ENCODE data around the gene ABI1. TPM values are rescaled to one million over a fixed set of nuclear protein-coding genes. Genes with fewer than 3 reads are reported as not detected.

The ABI1 gene
- total and polyA plus RNA-seq, 4 donors = 25.1 to 70.2 (median 45.3) TPM

GRCh38 chr10:26755443-26755903 is 105.3 kb downstream of the ABI1 start:
- TF ChIP-seq CTCF (IDR thresholded peaks at IDR 0.05; ENCODE audit: control extremely low read depth, extremely low read depth) = no peak
- Histone ChIP-seq H3K9me3 (ENCODE audit: control insufficient read depth in 4 of 4, insufficient read depth in 3 of 4, low read length in 3 of 4) (no peaks in the 10 kb centered on the region), H3K4me3 (no peak overlapping the region), H3K36me3 (ENCODE audit: control insufficient read depth in 4 of 4, insufficient read depth in 4 of 4, low read length in 4 of 4) (peaks cover 4 to 14% (median 6%) of the 10 kb centered on the region in 4 donors), H3K9ac (ENCODE audit: insufficient read depth in 1 of 2, low read length in 2 of 2) (no peak overlapping the region), H3K27ac (ENCODE audit: low read depth in 1 of 2, low read length in 1 of 2) (no peak overlapping the region), H3K27me3 (ENCODE audit: control insufficient read depth in 3 of 3, insufficient read depth in 3 of 3, low read length in 2 of 3) (no peaks in the 10 kb centered on the region), H3K4me1 (ENCODE audit: control insufficient read depth in 5 of 5, insufficient read depth in 5 of 5, low read length in 5 of 5) (no peaks in the 10 kb centered on the region)
- ATAC-seq (ENCODE audit: insufficient read depth, low FRiP score) (no peak), DNase-seq (no peak)
- 82 to 87% methylated on average over 4 of the region's 4 CpGs for WGBS, 2 donors

GRCh38 chr10:26746061-26746460 is 114.7 kb downstream of the ABI1 start:
- Histone ChIP-seq H3K9ac (ENCODE audit: insufficient read depth in 1 of 2, low read length in 2 of 2) (no peak overlapping the region), H3K27ac (ENCODE audit: low read depth in 1 of 2, low read length in 1 of 2) (no peak overlapping the region), H3K4me1 (ENCODE audit: control insufficient read depth in 5 of 5, insufficient read depth in 5 of 5, low read length in 5 of 5) (no peaks in the 10 kb centered on the region), H3K36me3 (ENCODE audit: control insufficient read depth in 4 of 4, insufficient read depth in 4 of 4, low read length in 4 of 4) (peaks cover 11 to 16% (median 14%) of the 10 kb centered on the region in 4 donors), H3K9me3 (ENCODE audit: control insufficient read depth in 4 of 4, insufficient read depth in 3 of 4, low read length in 3 of 4) (no peaks in the 10 kb centered on the region), H3K4me3 (no peak overlapping the region), H3K27me3 (ENCODE audit: control insufficient read depth in 3 of 3, insufficient read depth in 3 of 3, low read length in 2 of 3) (no peaks in the 10 kb centered on the region)
- TF ChIP-seq CTCF (IDR thresholded peaks at IDR 0.05; ENCODE audit: control extremely low read depth, extremely low read depth) = no peak
- WGBS, 2 donors = 74 to 78% methylated on average over 5 of the region's 5 CpGs
- DNase-seq (no peak), ATAC-seq (ENCODE audit: insufficient read depth, low FRiP score) (no peak)

- Histone ChIP-seq H3K9ac (ENCODE audit: insufficient read depth in 1 of 2, low read length in 2 of 2) (no peak overlapping the region), H3K27me3 (ENCODE audit: control insufficient read depth in 3 of 3, insufficient read depth in 3 of 3, low read length in 2 of 3) (no peaks in the 10 kb centered on the region), H3K27ac (ENCODE audit: low read depth in 1 of 2, low read length in 1 of 2) (no peak overlapping the region), H3K4me1 (ENCODE audit: control insufficient read depth in 5 of 5, insufficient read depth in 5 of 5, low read length in 5 of 5) (no peaks in the 10 kb centered on the region), H3K4me3 (no peak overlapping the region), H3K9me3 (ENCODE audit: control insufficient read depth in 4 of 4, insufficient read depth in 3 of 4, low read length in 3 of 4) (no peaks in the 10 kb centered on the region), H3K36me3 (ENCODE audit: control insufficient read depth in 4 of 4, insufficient read depth in 4 of 4, low read length in 4 of 4) (peaks cover 12 to 16% (median 14%) of the 10 kb centered on the region in 4 donors)
- WGBS, 2 donors = 89 to 91% methylated on average over 1 of the region's 1 CpG
- ATAC-seq (ENCODE audit: insufficient read depth, low FRiP score) (no peak), DNase-seq (no peak)
- no peak for TF ChIP-seq CTCF (IDR thresholded peaks at IDR 0.05; ENCODE audit: control extremely low read depth, extremely low read depth)
Observed at GRCh38 chr10:26743841-26744240, 116.9 kb downstream of the ABI1 start.

GRCh38 chr10:26743091-26743490 is 117.7 kb downstream of the ABI1 start:
- Histone ChIP-seq H3K4me3 (no peak overlapping the region), H3K36me3 (ENCODE audit: control insufficient read depth in 4 of 4, insufficient read depth in 4 of 4, low read length in 4 of 4) (peaks cover 11 to 19% (median 13%) of the 10 kb centered on the region in 4 donors), H3K9ac (ENCODE audit: insufficient read depth in 1 of 2, low read length in 2 of 2) (no peak overlapping the region), H3K9me3 (ENCODE audit: control insufficient read depth in 4 of 4, insufficient read depth in 3 of 4, low read length in 3 of 4) (no peaks in the 10 kb centered on the region), H3K27me3 (ENCODE audit: control insufficient read depth in 3 of 3, insufficient read depth in 3 of 3, low read length in 2 of 3) (no peaks in the 10 kb centered on the region), H3K4me1 (ENCODE audit: control insufficient read depth in 5 of 5, insufficient read depth in 5 of 5, low read length in 5 of 5) (no peaks in the 10 kb centered on the region), H3K27ac (ENCODE audit: low read depth in 1 of 2, low read length in 1 of 2) (no peak overlapping the region)
- no peak for TF ChIP-seq CTCF (IDR thresholded peaks at IDR 0.05; ENCODE audit: control extremely low read depth, extremely low read depth)
- no peak for DNase-seq
- WGBS, 2 donors = 93 to 100% methylated on average over 2 of the region's 2 CpGs
- no peak for ATAC-seq (ENCODE audit: insufficient read depth, low FRiP score)

All from lung (tissue), 12 donors.